Activated CD4-positive, alpha-beta T cell treated with anti-CD3 and anti-CD28 coated beads, Interleukin-2, amount 10 ng/mL, durations not matched to agents 24 days and 14 days (primary cell): Measurements from ENCODE around the gene MAOA. TPM values are rescaled to one million over a fixed set of nuclear protein-coding genes. Genes with fewer than 3 reads are reported as not detected.

Source experiments
- DNase-seq: peaks from one replicate; pipeline ENCODE4 v3.0.0; 2022
- H3K27ac Mint-ChIP-seq: one replicate; pipeline ENCODE4 v1.8.0; 2022; ENCODE audit warnings: mild to moderate bottlenecking, mixed read lengths
- H3K27me3 Mint-ChIP-seq: one replicate; pipeline ENCODE4 v1.8.0; 2022; ENCODE audit warnings: mixed read lengths
- H3K36me3 Mint-ChIP-seq: one replicate; pipeline ENCODE4 v1.8.0; 2022; ENCODE audit warnings: low read depth, mild to moderate bottlenecking, mixed read lengths
- H3K4me1 Mint-ChIP-seq: one replicate; pipeline ENCODE4 v1.8.0; 2021; ENCODE audit warnings: mixed read lengths
- H3K4me3 Mint-ChIP-seq: one replicate; pipeline ENCODE4 v1.8.0; 2022; ENCODE audit warnings: mild to moderate bottlenecking, moderate library complexity, mixed read lengths
- H3K9me3 Mint-ChIP-seq: one replicate; pipeline ENCODE4 v1.8.0; 2021; ENCODE audit warnings: mixed read lengths
- intact Hi-C: fragments of 100-400 bp; cut with micrococcal nuclease; formaldehyde crosslinking; loops from one replicate; pipeline ENCODE4 v1.15.1; 2023
- total RNA-seq: library from RNA; stranded (reverse); gene quantifications from 2 replicates; pipeline ENCODE4 v1.2.3, GENCODE V29; 2022

MAOA gene
- total RNA-seq, 1 donor from 2014 or later, result 2.0 TPM

GRCh38 chrX:43741843-43742573 lies 85.9 kb downstream of the MAOA start:
- Mint-ChIP-seq H3K36me3 (no peaks in the 10 kb centered on the region), H3K4me1 (no peaks in the 10 kb centered on the region), H3K27ac (no peak overlapping the region), H3K9me3 (no peaks in the 10 kb centered on the region), H3K27me3 (no peaks in the 10 kb centered on the region), H3K4me3 (no peak overlapping the region)
- intact Hi-C loops, result no loop called here
- DNase-seq, result no peak

DNA sequence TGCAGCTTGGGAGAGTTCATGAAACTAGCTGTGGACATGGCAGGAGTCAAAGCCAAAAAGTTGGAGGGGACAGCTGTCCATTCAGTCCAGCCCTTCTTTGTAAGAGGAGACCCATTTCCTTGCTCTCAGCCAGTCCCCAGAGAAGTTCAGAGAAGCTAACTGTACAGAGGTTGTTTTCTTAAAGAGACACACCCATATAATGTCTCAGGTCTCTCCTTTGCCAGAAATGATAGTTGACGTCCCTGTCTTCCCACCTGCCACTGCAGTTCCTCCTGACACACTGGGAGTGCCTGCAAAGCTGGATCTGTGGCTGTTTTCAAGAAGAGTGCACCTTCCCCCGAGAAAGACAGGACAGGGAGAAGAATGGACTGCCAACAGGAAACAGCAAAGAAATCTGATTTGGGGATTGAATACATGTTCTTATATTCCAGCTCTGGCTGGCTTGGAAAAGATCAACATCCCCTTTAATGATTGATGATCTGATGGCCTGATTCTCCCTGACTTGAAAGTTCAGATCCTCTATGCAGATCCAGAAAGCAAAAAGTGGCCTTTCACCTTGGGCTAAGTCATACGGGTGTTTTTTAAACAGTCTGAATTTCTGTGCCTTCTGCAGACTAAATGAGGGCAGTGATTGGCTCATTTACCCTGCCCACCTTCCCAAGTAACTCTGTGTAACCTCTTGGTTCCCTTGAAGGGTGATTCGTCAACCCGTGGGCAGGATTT lies 87.2 kb downstream of the MAOA start:
- Mint-ChIP-seq H3K4me3 (no peak overlapping the region), H3K27ac (no peak overlapping the region), H3K9me3 (no peaks in the 10 kb centered on the region), H3K4me1 (no peaks in the 10 kb centered on the region), H3K27me3 (no peaks in the 10 kb centered on the region), H3K36me3 (no peaks in the 10 kb centered on the region)
- intact Hi-C loops, result no loop called here
- no peak for DNase-seq

- H3K4me1 Mint-ChIP-seq, result no peaks in the 10 kb centered on the region
- H3K27ac Mint-ChIP-seq, result no peak overlapping the region
- intact Hi-C loops, result no loop called here
- no peaks in the 10 kb centered on the region for H3K27me3 Mint-ChIP-seq
- no peaks in the 10 kb centered on the region for H3K36me3 Mint-ChIP-seq
- H3K9me3 Mint-ChIP-seq, result no peaks in the 10 kb centered on the region
- no peak overlapping the region for H3K4me3 Mint-ChIP-seq
- no peak for DNase-seq
Measured at GRCh38 chrX:43744284-43744683, 88.2 kb downstream of the MAOA start.

DNA sequence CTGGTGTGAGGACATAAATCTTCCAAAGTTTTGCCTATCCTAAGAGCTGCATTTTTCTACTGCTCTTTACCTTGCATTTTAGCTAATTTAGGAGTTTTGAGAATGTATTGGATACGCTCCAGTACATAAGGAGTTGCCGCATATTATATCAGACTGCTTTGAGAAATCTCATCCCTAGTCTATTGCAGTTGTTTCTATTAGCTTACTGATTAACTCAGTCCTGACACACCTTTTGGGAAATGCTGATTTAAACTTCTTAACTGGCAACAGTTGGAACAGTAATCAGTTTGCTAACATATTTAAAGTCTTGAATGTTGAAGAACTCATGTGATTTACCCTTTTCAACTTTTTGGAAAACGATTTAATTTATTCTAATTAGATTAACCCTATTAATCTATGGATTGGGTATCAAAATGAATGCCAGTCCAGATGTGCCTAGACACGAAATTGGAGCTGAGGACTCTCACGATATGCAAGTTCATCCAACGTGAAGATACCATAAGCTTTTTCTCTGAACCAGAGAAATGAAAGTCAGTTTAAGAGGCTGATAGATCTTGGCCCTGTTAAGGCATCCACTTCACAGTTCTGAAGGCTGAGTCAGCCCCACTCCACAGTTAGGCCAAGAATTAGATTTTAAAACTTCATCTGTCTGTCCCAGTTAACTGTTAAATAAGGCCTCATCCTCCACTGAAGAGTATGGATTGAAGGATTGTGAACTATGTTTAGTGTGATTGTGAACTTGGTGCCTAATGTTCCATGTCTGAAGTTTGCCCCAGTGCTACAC lies 90.0 kb downstream of the MAOA start:
- DNase-seq, result no peak
- intact Hi-C loops, result no loop called here
- Mint-ChIP-seq H3K9me3 (no peaks in the 10 kb centered on the region), H3K4me3 (no peak overlapping the region), H3K27ac (no peak overlapping the region), H3K4me1 (peaks cover 2% of the 10 kb centered on the region), H3K36me3 (no peaks in the 10 kb centered on the region), H3K27me3 (no peaks in the 10 kb centered on the region)

DNA sequence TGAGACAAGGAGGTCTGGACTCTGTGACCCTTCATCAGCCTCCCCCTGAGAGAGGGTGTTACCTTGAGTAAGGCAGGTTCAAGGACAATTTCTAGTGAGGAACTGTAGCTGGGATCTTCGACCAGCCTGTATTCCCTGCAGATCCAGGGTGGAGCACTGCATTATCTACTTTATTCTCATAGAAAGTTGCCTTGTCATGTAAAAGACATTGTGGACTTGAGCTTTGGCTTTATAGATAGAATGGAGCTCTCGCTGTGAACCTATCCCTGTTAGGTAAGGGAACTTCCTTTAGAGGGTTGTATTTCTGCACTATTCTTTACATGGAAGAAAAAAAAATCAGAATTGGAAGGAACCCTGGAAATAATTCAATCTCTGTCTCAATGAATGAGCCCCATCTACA lies 91.4 kb downstream of the MAOA start:
- intact Hi-C loops, result no loop called here
- Mint-ChIP-seq H3K36me3 (no peaks in the 10 kb centered on the region), H3K9me3 (no peaks in the 10 kb centered on the region), H3K27me3 (no peaks in the 10 kb centered on the region), H3K27ac (no peak overlapping the region), H3K4me1 (peaks cover 2% of the 10 kb centered on the region), H3K4me3 (no peak overlapping the region)
- no peak for DNase-seq

DNA sequence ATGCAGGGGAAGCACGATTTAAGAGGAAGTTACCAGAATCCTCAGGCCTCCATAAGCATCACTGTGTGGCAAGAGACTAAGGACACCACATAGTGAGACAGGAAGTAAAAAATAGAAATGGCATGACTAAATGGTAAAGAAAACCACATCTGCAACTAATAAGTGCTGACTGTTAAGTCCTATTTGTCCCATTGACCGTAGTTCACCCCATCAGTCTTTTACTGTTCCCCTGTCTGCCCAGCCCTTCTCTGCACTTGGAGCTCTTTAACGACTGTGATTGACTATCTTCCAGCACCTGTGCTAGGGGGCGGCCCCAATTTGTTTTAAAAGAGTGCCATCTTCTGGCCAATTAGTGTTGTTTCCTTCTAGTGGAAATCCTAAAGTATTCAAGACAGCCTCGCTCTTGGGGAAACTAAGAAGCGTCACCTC lies 94.2 kb downstream of the MAOA start:
- Mint-ChIP-seq H3K36me3 (no peaks in the 10 kb centered on the region), H3K9me3 (no peaks in the 10 kb centered on the region), H3K4me1 (peaks cover 2% of the 10 kb centered on the region), H3K27me3 (no peaks in the 10 kb centered on the region), H3K4me3 (no peak overlapping the region), H3K27ac (no peak overlapping the region)
- DNase-seq, result peak; percentile 74
- intact Hi-C loops, result loop anchor here (2.0 kb wide), 1 partner anchor 191 kb away; no protein-coding TSS in a partner anchor

DNA sequence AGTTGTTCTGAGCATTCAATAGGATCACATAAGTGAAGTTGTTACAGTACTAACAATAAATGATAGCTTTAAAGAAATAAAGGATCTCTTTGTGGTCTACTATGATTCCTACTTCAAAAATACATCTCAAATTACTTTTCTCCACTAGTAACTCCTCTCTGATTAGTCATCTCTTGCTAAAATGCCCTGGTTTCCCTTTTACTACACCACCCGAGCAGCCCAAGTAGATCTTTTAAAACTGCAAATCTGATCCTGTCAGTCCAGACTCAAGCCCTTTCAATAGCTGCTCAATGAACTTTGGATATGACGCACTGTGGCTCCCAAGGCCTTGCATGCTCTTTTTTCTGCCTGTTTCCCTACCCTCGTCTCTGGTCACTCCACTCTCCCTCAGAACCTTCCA lies 97.5 kb downstream of the MAOA start:
- Mint-ChIP-seq H3K27ac (no peak overlapping the region), H3K36me3 (no peaks in the 10 kb centered on the region), H3K4me1 (peaks cover 2% of the 10 kb centered on the region), H3K27me3 (no peaks in the 10 kb centered on the region), H3K4me3 (no peak overlapping the region), H3K9me3 (no peaks in the 10 kb centered on the region)
- intact Hi-C loops, result no loop called here
- no peak for DNase-seq

DNA sequence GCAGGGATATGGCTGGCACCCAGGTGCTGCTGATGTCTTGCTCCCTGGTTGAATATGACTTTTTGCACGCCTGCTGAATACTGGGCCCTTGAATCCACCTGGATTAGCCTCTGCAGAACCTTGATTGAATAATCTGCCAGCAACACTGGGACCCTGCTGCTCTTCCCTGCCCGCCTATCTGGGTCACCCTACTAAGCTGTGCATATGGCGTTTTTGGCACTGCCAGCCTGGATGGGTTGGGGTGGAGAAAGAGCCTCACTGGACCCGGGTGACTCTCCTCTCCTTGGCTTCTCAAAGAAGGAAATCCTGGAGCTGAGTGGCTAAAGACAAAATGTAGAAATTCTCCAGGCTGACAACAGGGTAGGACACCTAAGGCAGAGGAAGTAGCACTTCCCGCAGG lies 100.0 kb downstream of the MAOA start:
- Mint-ChIP-seq H3K9me3 (no peaks in the 10 kb centered on the region), H3K4me1 (no peaks in the 10 kb centered on the region), H3K27me3 (no peaks in the 10 kb centered on the region), H3K27ac (no peak overlapping the region), H3K4me3 (no peak overlapping the region), H3K36me3 (no peaks in the 10 kb centered on the region)
- no peak for DNase-seq
- intact Hi-C loops, result no loop called here

DNA sequence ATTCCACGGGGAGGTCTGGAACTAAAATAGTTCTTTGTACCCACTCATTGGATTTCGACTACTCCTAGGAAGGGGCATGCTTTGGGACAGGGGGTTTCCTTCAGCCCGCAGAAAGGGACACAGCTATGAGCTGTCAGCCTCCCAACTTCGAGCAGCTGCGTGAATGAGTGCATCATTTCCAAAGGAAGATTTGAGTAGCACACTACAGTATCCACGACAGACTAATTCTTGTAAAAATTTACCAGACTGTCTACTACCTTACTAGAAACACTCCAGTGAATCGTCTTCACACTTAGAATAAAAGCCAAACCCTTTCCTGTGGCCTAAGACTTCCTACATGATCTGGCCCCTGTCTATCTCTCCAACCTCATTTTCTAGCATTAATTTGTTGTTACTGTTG lies 101.9 kb downstream of the MAOA start:
- H3K36me3 Mint-ChIP-seq, result no peaks in the 10 kb centered on the region
- intact Hi-C loops, result no loop called here
- no peak for DNase-seq
- no peak overlapping the region for H3K27ac Mint-ChIP-seq
- H3K9me3 Mint-ChIP-seq, result no peaks in the 10 kb centered on the region
- H3K4me3 Mint-ChIP-seq, result no peak overlapping the region
- H3K27me3 Mint-ChIP-seq, result no peaks in the 10 kb centered on the region
- H3K4me1 Mint-ChIP-seq, result no peaks in the 10 kb centered on the region

DNA sequence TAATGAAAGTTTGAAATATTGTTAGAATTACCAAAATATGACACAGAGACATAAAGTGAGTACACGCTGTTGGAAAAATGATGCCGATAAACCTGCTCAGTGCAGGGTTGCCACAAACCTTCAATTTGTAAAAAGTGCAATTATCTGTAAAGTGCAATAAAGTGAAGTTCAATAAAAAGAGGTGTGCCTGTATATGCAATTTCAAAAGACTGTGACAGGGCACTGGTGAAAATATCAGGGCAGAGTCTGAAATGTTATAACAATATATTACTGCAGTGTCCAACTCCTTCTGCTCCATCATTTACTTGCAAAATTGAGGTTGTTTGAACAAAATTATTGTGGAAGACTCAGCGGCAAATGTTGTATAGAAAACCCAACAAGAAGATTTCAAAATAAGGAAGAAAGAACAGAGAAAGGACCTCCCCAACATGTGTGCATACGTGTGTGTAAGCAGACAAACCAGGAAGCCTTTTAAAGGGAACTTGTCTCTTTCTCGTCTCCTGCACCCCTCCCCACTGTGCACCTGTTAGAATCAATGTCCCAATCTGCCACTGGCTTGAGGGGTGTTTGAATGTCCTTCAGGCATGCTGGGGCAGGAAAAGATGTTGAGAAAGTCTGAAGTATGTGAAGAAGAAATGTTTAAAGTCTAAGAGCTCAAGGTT lies 130.0 kb downstream of the MAOA start:
- intact Hi-C loops, result no loop called here
- H3K9me3 Mint-ChIP-seq, result no peaks in the 10 kb centered on the region
- H3K36me3 Mint-ChIP-seq, result no peaks in the 10 kb centered on the region
- no peaks in the 10 kb centered on the region for H3K27me3 Mint-ChIP-seq
- H3K27ac Mint-ChIP-seq, result no peak overlapping the region
- H3K4me1 Mint-ChIP-seq, result no peaks in the 10 kb centered on the region
- H3K4me3 Mint-ChIP-seq, result no peak overlapping the region
- DNase-seq, result no peak

Other genes with a start within 250 kb of the MAOA start
- gene MAOB, start 226.2 kb downstream of the MAOA start, total RNA-seq, result not detected in 2 replicates